CD4-positive, alpha-beta T cell treated with Interleukin-10 for 1 hour (primary cell): Measurements from ENCODE around the gene HTRA3.
"Not testable (repeated sequence)": the region's sequence is repeated elsewhere in the genome, so short reads cannot be mapped to it uniquely, and the experiment has no call there.

ENCODE experiments used
- DNase-seq: peaks from one replicate; pipeline ENCODE4 v3.0.0-alpha.2; 2020

Gene HTRA3

DNA sequence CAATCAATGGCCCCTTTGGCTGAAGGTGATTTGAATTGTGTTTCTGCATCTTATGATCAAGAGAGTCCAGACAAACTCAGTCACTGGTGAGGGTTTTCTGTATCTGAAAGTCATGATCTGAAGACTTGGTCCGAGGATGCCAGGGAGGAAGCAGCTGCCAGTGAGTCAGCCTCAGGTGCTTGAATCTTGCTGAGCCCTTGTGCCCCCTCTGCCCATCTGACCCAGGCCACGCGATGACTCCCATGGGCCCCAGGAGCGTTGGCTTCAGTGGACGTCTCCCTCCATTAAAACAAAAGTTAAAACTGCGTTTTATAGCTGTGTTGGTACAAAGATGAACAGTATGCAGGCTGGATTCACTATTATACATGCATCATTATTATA, 62.0 kb downstream of the HTRA3 start:
- no peak for DNase-seq

DNA sequence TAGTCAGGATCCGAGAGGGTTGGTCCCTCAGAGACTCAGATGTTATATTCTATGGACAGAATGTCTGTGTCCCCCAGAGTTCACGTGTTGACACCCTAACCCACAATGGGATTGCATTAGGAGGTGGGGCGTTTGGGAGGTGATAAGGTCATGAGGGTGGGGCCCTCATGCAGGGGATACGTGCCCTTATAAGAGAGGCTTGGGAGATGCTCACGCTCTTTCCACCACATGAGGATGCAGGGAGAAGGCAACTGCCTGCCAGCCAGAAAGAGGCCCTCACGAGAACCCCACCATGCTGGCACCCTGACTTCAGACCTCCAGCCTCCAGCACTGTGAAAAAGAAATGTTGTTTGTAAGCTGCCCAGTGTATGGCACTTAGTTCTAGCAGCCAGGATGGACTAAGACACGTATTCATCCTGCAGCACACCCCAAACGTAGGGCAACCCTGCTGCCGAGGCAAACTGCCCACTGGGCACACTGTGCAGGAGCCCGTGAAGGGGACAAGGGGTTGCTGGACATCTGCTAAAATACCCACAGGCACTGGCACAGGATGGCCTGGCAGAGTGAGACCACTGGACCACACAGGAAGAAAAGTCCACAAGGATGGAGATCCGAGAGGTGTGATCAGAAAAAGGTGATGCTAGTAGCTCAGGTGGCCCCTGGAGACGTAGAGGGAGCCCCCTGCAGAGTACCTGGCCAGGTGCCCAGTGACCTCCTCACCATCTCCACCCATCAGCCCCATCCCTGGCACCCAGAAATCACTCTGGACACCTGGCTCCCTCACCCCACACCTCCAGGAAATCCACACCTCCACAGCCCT, 62.7 kb downstream of the HTRA3 start:
- no peak for DNase-seq

DNA sequence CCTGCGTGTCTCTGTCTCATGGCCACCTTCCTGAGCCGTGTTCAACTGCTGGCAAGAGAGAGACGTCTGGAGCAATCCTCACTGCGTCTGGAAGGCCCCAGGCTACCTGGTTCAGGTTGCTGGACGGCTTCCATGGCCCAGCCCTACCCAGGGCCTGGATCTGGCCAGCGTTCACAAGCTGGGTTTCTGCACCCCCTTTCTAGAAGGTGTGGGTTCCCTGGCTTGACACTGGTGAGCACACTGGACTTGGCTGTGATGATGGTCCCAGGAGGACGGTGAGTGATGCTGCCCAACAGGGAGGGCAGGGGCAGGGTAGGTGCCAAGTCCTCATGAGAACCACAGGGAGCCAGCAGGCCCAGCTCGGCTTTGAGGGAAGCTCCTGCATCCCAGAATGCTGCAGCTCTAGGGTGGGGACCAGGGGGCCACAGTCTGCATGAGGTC, 63.4 kb downstream of the HTRA3 start:
- DNase-seq: no peak

DNA sequence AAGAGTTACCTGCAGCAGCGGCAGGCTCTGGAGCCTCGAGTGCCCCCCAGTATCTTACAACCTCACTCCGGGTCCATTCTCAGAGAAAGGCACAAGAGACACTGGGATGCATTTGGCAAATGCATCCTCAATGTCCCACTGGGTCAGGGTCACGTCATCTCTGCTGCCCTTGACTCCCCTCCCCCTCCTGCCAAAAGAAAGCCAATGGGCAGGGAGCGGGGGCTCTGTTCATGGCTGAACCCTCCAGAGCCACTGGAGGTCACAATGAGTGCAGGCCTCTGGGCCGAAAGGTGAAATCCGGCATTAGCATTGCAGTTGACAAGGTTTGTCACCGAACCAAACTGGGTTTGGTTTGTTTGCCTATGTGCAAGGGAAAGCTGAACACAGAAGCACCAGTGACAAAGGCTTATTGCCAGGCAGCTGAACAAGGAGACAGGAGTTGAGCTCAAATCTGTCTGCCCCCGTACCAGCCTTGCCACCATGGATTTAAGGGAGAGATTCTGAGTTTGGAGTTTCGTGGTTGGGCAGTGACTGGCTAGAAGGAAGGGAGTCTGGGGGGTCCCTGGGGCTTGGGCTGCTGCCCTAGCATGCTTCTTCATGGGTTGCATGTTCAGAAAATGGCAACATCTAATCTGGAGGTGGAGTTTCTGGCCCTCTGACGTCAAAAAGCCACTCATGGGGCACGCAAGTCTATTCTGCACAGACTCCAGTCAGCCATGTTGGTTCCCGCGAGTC, 64.3 kb downstream of the HTRA3 start:
- no peak for DNase-seq

DNA sequence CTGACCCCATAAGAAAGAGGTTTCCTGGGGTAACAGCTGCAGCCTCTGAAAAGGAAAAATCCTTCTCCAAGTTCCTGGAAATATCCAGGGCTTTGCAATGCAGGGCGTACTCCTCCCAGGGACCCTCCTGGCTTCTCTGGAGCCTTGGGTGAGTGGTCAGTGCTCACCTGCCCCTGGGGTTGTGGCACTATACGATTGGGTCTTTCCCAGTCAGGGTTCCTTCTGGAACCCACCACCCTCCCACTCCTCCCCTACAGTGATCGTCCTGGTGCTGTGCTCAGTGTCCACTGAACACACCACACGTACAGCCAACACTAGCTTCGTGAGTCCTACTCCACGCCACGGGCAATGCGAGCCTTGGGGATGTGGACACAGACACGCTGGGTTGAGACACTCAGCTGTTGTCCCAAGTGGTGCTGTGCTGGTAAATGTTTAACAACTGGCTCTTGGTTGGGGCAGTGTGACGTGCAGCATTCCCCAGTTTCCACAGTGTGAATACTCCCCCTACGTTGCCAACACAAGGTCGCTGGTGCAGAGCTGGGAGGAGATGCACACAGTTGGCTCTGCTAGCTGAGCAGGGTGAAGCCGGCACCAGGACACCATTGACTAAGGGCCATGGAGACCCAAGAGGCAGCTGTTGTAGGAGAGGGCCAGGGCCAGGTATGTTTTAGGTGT, 65.4 kb downstream of the HTRA3 start:
- DNase-seq: no peak

DNA sequence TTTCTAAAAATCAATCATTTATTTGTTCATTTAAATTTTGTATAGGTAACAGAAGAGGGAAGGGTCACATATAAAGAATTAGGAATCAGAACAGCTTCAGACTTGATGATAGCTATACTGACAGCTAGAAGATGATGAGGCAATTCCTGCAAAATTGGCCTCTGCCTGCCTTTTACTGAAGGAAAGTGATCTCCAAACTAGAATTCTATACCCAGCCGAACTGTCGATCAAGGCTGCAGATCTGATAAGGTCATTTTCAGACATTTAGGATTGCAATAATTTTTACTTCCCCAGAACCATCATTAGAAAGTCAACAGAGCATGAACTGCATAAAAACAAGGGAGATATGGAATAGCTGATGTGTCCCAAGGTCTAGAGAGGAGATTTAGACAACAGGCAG, 66.3 kb downstream of the HTRA3 start:
- DNase-seq: no peak

DNA sequence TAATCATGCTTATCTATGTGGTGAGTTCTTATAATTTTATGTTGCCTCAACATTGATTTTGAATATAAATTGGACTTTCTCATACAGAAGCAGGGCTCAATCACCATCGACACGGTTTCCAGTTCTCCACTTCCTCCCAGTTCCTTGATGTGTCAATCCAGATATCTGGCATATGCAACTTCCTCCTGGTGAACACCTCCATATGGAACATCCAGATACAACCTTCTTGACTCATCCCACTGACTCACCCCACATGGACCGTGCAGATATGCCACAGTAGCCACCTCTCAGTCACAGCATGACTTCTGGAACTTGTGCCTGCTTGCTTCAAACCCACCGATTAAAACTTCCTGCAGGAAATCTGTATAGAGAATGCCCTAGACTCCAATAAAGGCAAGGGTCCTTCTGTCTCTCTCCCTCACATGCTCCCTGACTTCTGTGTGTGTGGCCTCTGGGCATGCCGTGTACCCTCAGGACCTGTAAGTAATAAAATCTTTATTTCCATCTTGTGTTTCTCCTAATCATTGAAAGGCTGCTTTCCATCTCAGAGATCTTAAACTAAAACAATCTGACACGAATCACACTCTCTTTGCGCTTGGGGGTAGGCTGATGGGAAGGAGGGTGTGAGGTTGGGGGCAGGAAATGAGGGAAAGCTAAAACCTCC, 67.0 kb downstream of the HTRA3 start:
- DNase-seq: no peak

DNA sequence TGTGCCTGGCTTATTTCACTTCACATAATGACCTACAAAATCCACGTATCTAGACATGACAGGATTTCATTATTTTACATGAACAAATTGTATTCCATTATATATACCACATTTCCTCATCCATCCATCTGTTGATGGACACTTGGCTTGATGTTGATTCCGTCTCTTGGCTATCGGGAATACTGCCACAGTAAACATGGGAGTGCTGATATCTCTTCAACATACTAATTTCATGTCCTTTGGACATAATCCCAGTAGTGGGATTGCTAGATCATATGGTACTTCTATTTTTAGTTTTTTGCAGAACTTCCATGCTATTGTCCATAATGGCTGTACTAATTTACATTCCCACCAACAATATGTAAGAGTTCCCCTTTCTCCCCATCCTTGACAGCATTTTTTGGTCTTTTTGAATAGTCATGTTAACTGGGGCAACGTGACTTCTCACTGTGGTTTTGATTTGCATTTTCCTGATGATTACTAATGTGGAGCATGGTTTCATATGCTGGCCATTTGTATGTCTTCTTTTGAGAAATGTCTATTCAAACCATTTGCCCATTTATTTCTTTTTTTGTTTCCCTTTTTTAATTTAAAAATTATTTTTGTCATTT, 68.9 kb downstream of the HTRA3 start:
- DNase-seq: no peak

DNA sequence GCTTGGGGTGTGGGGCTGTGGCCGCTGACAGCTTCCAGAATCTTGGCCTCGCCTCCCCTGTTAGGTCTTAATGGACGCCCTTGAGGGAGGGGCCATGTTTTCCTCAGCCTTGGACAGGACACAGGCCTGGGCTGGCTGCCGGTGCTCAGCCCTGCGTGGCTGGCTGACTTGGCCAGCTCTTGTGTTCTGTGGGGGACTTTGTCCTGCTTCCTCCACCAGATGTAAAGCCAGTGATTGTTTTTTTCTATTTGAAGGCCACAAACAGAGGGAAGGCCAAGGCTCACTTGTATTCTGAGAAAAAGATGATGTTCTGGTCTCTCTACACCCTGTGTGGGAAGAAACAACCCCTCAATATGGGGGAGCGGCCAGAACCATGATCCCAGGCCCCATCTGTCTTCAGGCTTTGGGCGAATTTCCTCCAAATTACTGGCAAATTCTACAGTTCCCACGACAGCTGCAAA, 71.3 kb downstream of the HTRA3 start:
- DNase-seq: no peak

DNA sequence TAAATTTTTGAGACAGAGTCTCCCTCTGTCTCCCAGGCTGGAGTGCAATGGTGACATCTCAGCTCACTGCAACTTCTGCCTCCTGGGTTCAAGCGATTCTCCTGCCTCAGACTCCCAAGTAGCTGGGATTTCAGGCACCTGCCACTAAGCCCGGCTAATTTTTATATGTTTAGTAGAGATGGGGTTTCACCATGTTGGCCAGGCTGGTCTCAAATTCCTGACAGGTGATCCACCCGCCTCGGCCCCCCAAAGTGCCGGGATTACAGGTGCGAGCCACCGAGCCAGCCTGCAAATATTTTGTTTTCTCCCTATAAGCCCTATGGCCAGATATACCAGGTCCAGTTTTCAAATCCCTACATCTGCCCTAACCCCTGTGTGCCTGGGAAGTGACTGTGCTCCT, 71.7 kb downstream of the HTRA3 start:
- DNase-seq: not testable (repeated sequence)

DNA sequence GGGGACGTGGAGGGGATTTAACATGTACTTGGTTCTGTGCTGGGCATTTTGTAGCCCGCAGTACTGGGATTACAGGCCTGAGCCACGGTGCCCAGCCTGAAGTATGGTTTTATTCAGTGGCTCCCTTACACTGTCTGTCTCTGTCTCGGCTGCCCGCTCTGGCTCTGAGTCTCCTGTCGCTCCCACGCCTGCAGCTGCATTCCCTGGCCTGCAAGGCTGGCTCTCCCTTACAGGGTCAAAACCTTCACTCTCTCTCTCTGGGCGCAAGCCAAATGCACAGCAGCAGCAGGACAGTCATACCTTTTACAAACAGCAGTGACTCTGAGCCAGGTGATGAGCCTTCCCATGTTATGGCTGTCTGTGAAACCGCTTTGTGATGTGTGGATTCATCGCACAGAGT, 72.1 kb downstream of the HTRA3 start:
- DNase-seq: no peak

DNA sequence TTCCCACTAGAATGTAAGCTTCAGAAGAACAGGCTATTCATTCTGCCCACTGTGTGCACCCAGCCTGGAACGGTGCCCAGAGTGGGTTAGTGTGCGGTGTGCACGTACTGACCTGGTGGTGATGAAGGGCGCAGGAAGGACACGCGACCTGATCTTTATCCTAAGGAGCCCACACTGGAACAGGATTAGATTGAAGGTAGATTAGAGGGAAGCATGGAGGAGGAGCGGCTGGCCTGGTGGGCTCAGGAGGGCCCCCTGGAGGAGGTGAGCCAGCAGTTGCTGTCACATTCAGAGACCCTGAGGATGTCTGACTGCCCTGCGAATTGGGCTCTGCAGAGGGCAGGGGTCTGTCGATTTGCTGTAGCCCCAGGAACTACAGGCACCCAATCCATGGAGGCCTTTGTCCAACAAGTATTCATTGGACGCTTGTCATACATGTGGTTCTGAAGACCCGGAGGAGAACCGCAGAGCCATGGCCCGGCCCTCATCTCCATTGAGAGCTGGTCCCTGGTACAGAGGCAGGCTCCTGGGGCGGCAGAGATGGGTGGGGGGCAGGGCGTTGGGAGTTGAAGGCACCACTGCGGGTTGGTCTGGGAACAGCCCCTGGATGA, 73.2 kb downstream of the HTRA3 start:
- no peak for DNase-seq

DNA sequence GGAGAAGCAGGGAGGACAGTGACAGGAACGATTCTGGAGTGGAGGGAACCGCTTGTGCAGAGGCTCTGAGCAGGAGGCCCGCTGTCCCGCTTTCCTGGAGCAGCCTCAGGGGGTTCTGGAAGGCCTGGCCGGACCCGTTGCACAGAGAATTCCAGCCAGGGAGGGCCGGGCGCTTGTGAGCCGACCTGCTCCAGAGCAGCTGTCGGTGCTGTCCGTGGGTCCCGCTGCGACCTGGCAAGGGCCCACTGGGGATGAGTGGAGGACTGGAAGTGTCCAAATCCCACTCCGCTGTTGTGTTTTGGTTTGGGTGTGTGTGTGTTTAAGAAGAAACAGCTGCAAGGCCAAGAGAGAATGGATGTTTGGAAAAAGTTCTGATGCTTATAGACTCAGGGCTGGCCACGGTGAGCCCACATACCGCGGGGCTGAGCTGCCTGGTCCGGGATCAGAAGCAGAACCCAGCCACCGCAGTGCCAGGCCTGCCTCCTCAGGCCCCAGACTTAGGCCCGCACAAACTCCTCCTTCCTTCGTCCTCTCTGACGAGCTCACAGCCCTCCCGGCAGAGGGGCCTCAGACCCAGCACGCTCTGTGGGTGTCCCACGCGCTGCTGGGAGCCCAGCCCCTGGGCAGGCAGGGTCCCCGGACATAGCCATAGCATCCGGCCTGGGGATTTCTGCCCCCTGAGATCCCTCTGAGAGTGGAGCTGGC, 73.9 kb downstream of the HTRA3 start:
- no peak for DNase-seq

DNA sequence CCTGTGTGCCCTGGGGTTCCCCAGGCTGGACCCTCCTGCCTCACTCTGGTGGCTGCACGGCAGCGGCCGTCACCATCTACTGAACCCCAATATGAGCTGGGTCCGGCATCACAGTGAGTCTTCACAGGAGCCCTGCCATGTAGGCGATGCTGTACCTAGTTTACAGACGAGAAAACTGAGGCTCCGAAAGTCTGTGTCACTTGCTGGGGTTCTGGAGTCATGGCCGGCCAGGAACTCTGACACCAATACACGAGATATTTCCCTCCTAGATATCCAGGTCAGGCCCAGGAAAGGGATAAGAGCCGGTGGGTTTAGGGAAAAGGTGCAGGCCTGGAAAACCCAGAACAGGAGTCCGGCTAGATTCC, 74.4 kb downstream of the HTRA3 start:
- no peak for DNase-seq

DNA sequence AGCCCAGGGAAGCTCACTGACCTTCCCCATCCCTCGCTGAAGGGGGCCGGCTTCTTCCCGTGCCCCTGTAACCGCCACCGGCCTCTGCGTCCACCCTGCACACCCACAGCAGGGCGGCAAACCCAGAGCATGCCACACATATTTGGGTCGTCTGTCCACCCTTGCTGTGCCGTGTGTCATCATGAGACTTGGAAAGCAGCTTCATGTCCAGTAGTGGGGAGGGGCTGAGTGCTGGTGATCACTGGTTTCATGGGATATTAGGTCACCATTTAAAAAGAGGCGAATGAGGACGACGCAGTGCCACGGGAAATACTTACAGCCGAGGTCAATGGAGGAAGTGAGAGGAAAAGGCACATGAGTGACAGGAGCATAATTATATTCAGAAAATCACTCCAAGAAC, 74.8 kb downstream of the HTRA3 start:
- no peak for DNase-seq

DNA sequence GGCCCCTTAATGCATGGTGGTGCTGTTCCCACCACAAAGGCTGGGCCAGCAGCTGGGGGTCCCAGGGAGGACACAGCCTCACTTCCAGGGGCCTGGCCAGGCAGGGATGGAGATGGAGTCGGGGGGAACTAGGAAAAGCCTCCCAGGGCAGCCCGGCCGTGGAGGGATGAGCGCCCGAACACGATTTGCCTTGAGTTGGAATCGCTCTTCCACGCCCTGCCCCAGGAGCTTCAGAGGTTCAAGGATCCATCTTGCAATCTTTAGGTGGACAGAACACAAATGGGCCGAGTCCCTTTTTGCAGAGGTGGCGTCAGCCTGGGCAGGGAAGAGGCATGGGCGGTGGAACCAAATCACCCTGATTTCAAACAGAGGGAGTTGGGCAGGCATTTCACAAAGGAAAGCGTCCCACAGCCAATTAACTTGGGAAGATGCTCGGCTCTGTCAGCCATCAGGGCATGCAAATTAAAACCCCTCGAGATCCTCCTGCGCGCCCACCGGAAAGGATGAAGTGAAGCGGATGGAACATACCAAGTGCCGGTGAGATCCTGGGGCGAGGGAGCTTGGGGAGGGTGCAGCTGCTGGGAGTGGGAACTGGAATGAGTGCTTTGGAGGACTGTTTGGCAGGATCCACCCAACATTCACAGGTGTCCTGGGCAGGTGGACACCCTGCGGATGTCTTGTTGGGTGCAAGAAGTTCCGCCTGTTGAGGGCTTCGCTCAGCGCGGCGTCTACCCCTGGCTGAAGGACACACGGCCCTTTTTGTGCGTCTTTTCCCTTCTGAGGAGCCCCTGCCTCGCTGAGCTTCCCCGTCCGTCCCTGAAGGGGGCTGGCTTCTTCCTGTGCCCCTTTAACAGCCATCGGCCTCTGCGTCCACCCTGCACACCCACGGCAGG, 75.7 kb downstream of the HTRA3 start:
- no peak for DNase-seq

DNA sequence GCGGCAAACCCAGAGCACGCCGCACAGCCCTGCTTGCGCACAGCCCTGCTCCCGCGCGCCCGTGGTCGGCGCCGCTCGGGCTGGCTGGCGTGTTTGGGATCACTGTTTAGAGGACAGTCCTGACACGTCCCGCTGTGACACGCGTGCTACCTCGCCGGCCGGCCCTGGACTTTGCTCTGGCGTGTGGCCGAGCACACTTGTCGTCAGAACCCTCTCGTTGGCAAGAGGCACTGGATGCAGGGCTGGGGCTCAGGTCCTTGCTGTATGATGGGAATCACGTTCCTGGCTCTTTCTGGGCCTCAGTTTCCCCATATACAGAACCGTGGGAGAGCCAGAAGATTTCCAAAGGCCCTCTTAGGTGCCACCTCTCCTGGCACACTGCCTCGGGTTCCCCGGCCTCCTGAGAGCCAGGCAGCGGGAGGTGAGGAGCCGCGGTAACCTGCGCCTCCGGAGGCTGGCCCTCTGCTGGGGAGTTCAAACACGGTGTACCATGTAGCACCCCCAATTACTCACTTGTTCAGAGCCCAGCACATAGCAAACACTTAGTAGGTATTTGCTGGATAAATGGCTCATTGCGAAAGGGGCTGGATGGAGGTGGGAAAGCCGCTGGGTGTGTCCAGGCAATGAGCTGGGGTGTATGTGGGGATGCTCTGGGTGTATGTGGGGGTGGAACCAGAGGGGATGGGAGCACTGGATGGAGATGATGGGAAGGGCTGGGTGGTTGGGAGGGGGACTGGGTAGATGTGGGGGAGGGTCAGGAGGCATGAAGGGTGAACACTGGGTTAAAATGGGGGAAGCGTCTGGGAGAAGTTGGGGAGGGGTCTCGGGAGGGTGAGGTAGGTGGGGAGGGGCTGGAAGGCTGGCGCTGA, 76.6 kb downstream of the HTRA3 start:
- no peak for DNase-seq

DNA sequence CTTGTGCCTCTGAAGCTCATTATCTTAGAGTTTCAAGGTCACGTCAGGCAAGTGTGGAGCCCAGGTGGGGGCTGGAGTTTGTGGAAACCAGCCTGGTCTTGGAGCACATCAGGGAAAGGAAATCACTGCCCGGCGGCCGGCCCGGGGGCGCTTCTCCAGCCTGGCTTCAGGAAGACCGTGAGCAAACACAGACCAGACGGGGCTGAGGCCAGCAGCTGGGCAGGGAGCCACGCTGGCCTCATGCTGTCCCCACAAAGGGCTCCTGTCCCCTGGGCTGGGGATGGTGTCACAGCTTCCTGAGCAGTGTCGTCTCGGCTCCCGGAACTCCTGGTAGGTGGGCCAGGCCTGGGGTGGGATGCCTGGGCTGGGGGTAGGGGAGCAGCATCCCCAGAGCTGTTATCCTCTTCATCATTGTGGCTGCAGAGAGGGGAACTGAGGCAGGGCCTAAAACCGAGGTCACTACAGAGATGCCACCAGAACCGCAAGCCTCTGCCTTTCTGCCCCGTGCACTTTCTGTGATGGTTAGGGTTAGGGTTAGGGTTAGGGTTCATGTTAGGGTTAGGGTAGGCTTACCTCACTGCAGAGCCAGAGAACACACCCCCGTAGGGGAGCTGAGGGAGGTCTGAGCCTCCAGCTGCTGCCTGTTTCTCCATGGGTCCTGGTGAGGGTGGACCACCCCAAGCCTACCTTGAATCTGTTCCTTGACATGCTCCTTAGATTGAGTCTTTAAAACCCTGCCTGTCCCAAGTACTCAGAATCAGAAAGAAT, 77.5 kb downstream of the HTRA3 start:
- no peak for DNase-seq

DNA sequence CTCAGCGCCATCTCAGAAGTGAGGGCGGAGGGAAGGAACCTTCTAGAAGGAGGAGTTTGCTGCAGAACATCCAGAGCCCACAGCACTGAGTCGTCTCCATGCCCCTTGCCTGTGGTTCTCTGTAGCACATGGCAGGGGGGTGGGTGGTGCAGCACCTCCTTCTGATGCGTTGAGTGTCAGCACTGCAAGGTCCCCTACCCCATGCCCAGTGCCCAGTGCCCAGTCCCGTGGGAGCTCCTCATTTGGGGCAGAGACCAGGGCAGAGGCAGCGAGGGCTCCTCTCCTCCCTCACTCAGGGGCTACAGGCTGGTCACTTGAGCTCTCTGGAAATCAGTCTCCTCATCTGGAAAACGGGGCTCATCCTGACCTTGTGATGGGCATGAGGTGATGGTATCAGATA, 78.1 kb downstream of the HTRA3 start:
- DNase-seq: no peak
